IMR-90 (cell line): Measurements from ENCODE around the gene MEGF11. TPM values are rescaled to one million over a fixed set of nuclear protein-coding genes. Genes with fewer than 3 reads are reported as not detected.

Experiments
- ATAC-seq: fragments of 200-7000 bp; cut with Tn5 transposase; 2 replicates; pipeline ENCODE4 v1.9.1; 2020; ENCODE audit warnings: low read depth, mild to moderate bottlenecking, moderate library complexity
- BruUV-seq: library from RNA; stranded (reverse); fragments of 400-500 nt; replicated peaks from 2 replicates; lab custom pipeline; 2021; lab: Mats Ljungman, UMichigan
- CTCF ChIA-PET: fragments of 300-600 bp; formaldehyde crosslinking; extraction: SDS; loops from one replicate; lab custom pipeline; 2021; ENCODE audit warnings: antibody characterized with exemption; lab: Yijun Ruan, JAX
- POLR2A ChIA-PET: fragments of 300-600 bp; sonication (Branson Sonifier 250); formaldehyde crosslinking; loops from one replicate; lab custom pipeline; 2022; ENCODE audit warnings: antibody characterized with exemption; ENCODE audit not compliant: unreplicated experiment; lab: Charles Lee
- DNase-seq: peaks from one replicate; pipeline ENCODE4 v3.0.0; 2013
- H2AFZ ChIP-seq: replicated peaks from 2 replicates; pipeline ENCODE3; 2013; ENCODE audit warnings: low read length, mild to moderate bottlenecking; ENCODE audit not compliant: poor library complexity
- H2AK5ac ChIP-seq: 2 replicates; pipeline ENCODE4 v1.6.1; 2013; ENCODE audit warnings: low read depth, low read length, inconsistent platforms
- H2AK9ac ChIP-seq: replicated peaks from 2 replicates; pipeline ENCODE3; 2013; ENCODE audit warnings: mild to moderate bottlenecking, low read depth, low read length, moderate library complexity; ENCODE audit not compliant: poor library complexity
- H2BK120ac ChIP-seq: 2 replicates; pipeline ENCODE4 v1.6.1; 2013; ENCODE audit warnings: low read depth, low read length, inconsistent platforms
- H2BK15ac ChIP-seq: 3 replicates; pipeline ENCODE4 v1.6.1; 2013; ENCODE audit warnings: low read depth, low read length, inconsistent platforms
- H2BK20ac ChIP-seq: 2 replicates; pipeline ENCODE4 v1.6.1; 2013; ENCODE audit warnings: low read depth, mild to moderate bottlenecking, inconsistent platforms, low read length, moderate library complexity
- H2BK5ac ChIP-seq: 2 replicates; pipeline ENCODE4 v1.6.1; 2013; ENCODE audit warnings: mild to moderate bottlenecking, low read depth, low read length, inconsistent platforms; ENCODE audit not compliant: poor library complexity, severe bottlenecking
- H3K14ac ChIP-seq: replicated peaks from 2 replicates; pipeline ENCODE4 v1.6.1; 2013; ENCODE audit warnings: low read depth, low read length, inconsistent platforms
- H3K18ac ChIP-seq: 2 replicates; pipeline ENCODE4 v1.6.1; 2013; ENCODE audit warnings: low read depth, low read length, control low read depth
- H3K23ac ChIP-seq: 2 replicates; pipeline ENCODE4 v1.6.1; 2013; ENCODE audit warnings: low read depth, low read length, inconsistent platforms
- H3K27ac ChIP-seq: 2 replicates; pipeline ENCODE4 v1.5.1; 2013; ENCODE audit warnings: mild to moderate bottlenecking, control low read depth, low read length; ENCODE audit not compliant: insufficient read depth
- H3K27me3 ChIP-seq: 2 replicates; pipeline ENCODE4 v1.6.1; 2013; ENCODE audit warnings: low read length; ENCODE audit not compliant: control insufficient read depth, insufficient read depth
- H3K36me3 ChIP-seq: 2 replicates; pipeline ENCODE4 v1.6.1; 2013; ENCODE audit warnings: low read length, mixed read lengths; ENCODE audit not compliant: control insufficient read depth, insufficient read depth
- H3K4ac ChIP-seq: 2 replicates; pipeline ENCODE4 v1.6.1; 2013; ENCODE audit warnings: low read depth, low read length, inconsistent platforms
- H3K4me1 ChIP-seq: 2 replicates; pipeline ENCODE4 v1.6.1; 2013; ENCODE audit warnings: low read length, mixed read lengths; ENCODE audit not compliant: control insufficient read depth, insufficient read depth
- H3K4me2 ChIP-seq: 2 replicates; pipeline ENCODE4 v1.6.1; 2013; ENCODE audit warnings: low read depth, mild to moderate bottlenecking, control low read depth, low read length, moderate library complexity
- H3K4me3 ChIP-seq: 2 replicates; pipeline ENCODE4 v1.5.1; 2013; ENCODE audit warnings: low read depth, mild to moderate bottlenecking, control low read depth, low read length, moderate library complexity; ENCODE audit not compliant: insufficient read depth
- H3K56ac ChIP-seq: 2 replicates; pipeline ENCODE4 v1.6.1; 2013; ENCODE audit warnings: low read length, inconsistent platforms; ENCODE audit not compliant: insufficient read depth; ENCODE audit errors: extremely low read depth
- H3K79me1 ChIP-seq, 2 experiments: 2 replicates each; pipeline ENCODE4 v1.6.1; 2013; ENCODE audit warnings: low read length in 2 of 2, inconsistent platforms in 1 of 2, low read depth in 1 of 2
- H3K9ac ChIP-seq: 2 replicates; pipeline ENCODE4 v1.6.1; 2013; ENCODE audit warnings: low read depth, low read length, control low read depth
- H3K9me1 ChIP-seq: 2 replicates; pipeline ENCODE4 v1.6.1; 2013; ENCODE audit warnings: low read length, inconsistent platforms; ENCODE audit not compliant: insufficient read depth
- H3K9me3 ChIP-seq: 2 replicates; pipeline ENCODE4 v1.6.1; 2013; ENCODE audit warnings: low read length; ENCODE audit not compliant: control insufficient read depth, insufficient read depth
- H4K20me1 ChIP-seq: 2 replicates; pipeline ENCODE4 v1.6.1; 2013; ENCODE audit warnings: low read length, inconsistent platforms; ENCODE audit not compliant: insufficient read depth
- H4K5ac ChIP-seq: 2 replicates; pipeline ENCODE4 v1.6.1; 2013; ENCODE audit warnings: mild to moderate bottlenecking, low read depth, low read length, control low read depth
- H4K8ac ChIP-seq, 2 experiments: 2 replicates each; pipeline ENCODE4 v1.6.1; 2013; ENCODE audit warnings: low read depth in 2 of 2, low read length in 2 of 2, control low read depth in 1 of 2, inconsistent platforms in 1 of 2
- H4K91ac ChIP-seq: 2 replicates; pipeline ENCODE4 v1.6.1; 2013; ENCODE audit warnings: low read depth, low read length, inconsistent platforms; ENCODE audit not compliant: insufficient read depth
- FOS ChIP-seq: fragments of 150-350 bp; IDR thresholded peaks from 2 replicates; pipeline ENCODE4 v1.6.1; 2016; ENCODE audit warnings: low read depth, low read length
- MXI1 ChIP-seq: IDR thresholded peaks from 2 replicates; pipeline ENCODE4 v1.6.1; 2012; ENCODE audit warnings: low read depth, mild to moderate bottlenecking, low read length, moderate library complexity, borderline replicate concordance
- WGBS, 2 experiments: methylation state at CpG; one replicate each; pipeline versions ENCODE4 v1.1.5 to v1.1.7; 2013; ENCODE audit warnings: missing lambda C conversion rate in 2 of 2; ENCODE audit not compliant: insufficient read length in 1 of 2; ENCODE audit errors: extremely low coverage in 2 of 2; 5-methylcytosine and 5-hydroxymethylcytosine counted together
- dilution Hi-C: fragments of 300-500 bp; cut with HindIII; formaldehyde crosslinking; loops from one replicate; pipeline ENCODE4 v1.14.3; 2018; ENCODE audit warnings: low sequenced_read_pairs; ENCODE audit not compliant: unreplicated experiment
- in situ Hi-C: fragments of 300-500 bp; cut with MboI; formaldehyde crosslinking; loops from 3 replicates; pipeline ENCODE4 v1.14.3; 2019; ENCODE audit warnings: low sequenced_read_pairs, inconsistent platforms, mixed read lengths
- intact Hi-C: fragments of 100-400 bp; cut with micrococcal nuclease; formaldehyde crosslinking; loops from 2 replicates; pipeline ENCODE4 v1.10.0; 2022
- polyA plus RNA-seq, 3 experiments: library from polyadenylated mRNA; depleted of rRNA; stranded (reverse); fragments of >200 nt; gene quantifications; 2 replicates each; pipeline ENCODE4 v1.2.3, GENCODE V29; 2012; ENCODE audit warnings: low replicate concordance in 1 of 3
- total RNA-seq: library from RNA; depleted of rRNA; stranded (reverse); fragments of >200 nt; gene quantifications from 2 replicates; pipeline ENCODE4 v1.2.3, GENCODE V29; 2012

MEGF11 gene
- total and polyA plus RNA-seq, 2 of the 4 experiments (the other 2 are of a cell fraction) = not detected

- no peak overlapping the region for H3K18ac ChIP-seq
- H3K9ac ChIP-seq = no peak overlapping the region
- H3K9me1 ChIP-seq = no peaks in the 10 kb centered on the region
- no peak overlapping the region for H4K8ac ChIP-seq
- no peak overlapping the region for H2AK9ac ChIP-seq
- ATAC-seq (no peak), DNase-seq (no peak)
- in situ Hi-C loops = no loop called here
- TF ChIP-seq FOS (no peak), MXI1 (no peak)
- no peak overlapping the region for H3K4me2 ChIP-seq
- H2AK5ac ChIP-seq = no peak overlapping the region
- H2BK5ac ChIP-seq = no peak overlapping the region
- no peak overlapping the region for H4K91ac ChIP-seq
- H4K5ac ChIP-seq = no peak overlapping the region
- intact Hi-C loops = no loop called here
- H3K9me3 ChIP-seq = no peaks in the 10 kb centered on the region
- H3K23ac ChIP-seq = no peak overlapping the region
- H3K14ac ChIP-seq = no peak overlapping the region
- no peak overlapping the region for H2BK120ac ChIP-seq
- no peak overlapping the region for H2BK20ac ChIP-seq
- ChIA-PET CTCF (no interaction called here), POLR2A (no interaction called here)
- WGBS, 2 experiments = 0% methylated on average over 1 of the region's 5 CpGs; no CpG with 5 or more reads in 1 of the 2 experiments
- H3K4ac ChIP-seq = no peak overlapping the region
- dilution Hi-C loops = no loop called here
- no peaks in the 10 kb centered on the region for H3K4me1 ChIP-seq
- no peaks in the 10 kb centered on the region for H4K20me1 ChIP-seq
- H2AFZ ChIP-seq = no peak overlapping the region
- H3K56ac ChIP-seq = no peak overlapping the region
- no TSS peak for BruUV-seq
- no peak overlapping the region for H2BK15ac ChIP-seq
- H3K79me1 ChIP-seq = no peaks in the 10 kb centered on the region
- no peak overlapping the region for H3K4me3 ChIP-seq
- H3K27ac ChIP-seq = no peak overlapping the region
- peaks cover 28% of the 10 kb centered on the region for H3K27me3 ChIP-seq
- H3K36me3 ChIP-seq = no peaks in the 10 kb centered on the region
Observed at GRCh38 chr15:66027268-66027805, 226.2 kb downstream of the MEGF11 start.
